ENCODE measurements around the gene RRP1B. TPM values are rescaled to one million over a fixed set of nuclear protein-coding genes. Genes with fewer than 3 reads are reported as not detected.

Gene RRP1B
- total RNA-seq, 1 donor from 2014 or later: 34.0 TPM

GRCh38 chr21:43622796-43623195 lies 36.6 kb upstream of the RRP1B start:
- Histone ChIP-seq H3K4me3 (ENCODE audit: insufficient read depth, low read depth, low read length) (no peak overlapping the region), H4K20me1 (ENCODE audit: insufficient read depth, low read length) (no peaks in the 10 kb centered on the region), H2AFZ (ENCODE audit: low read depth, low read length) (no peak overlapping the region), H3K27ac (ENCODE audit: low read depth, low read length) (no peak overlapping the region), H3K4me2 (ENCODE audit: low read length) (no peak overlapping the region), H3K9me3 (ENCODE audit: insufficient read depth, low read depth, low read length) (no peaks in the 10 kb centered on the region), H3K4me1 (ENCODE audit: insufficient read depth, low read length) (no peaks in the 10 kb centered on the region), H3K27me3 (ENCODE audit: insufficient read depth, low read length) (no peaks in the 10 kb centered on the region), H3K79me2 (ENCODE audit: insufficient read depth, low read length) (no peaks in the 10 kb centered on the region), H3K36me3 (ENCODE audit: insufficient read depth, low read length) (no peaks in the 10 kb centered on the region), H3K9ac (ENCODE audit: low read length) (no peak overlapping the region)
- Mint-ChIP-seq H3K27ac (ENCODE audit: unreplicated experiment) (no peak overlapping the region), H3K9me3 (ENCODE audit: unreplicated experiment) (peaks cover 22% of the 10 kb centered on the region), H3K27me3 (ENCODE audit: low read depth, unreplicated experiment) (no peaks in the 10 kb centered on the region), H3K36me3 (ENCODE audit: low read depth, unreplicated experiment) (peaks cover 15% of the 10 kb centered on the region), H3K4me1 (ENCODE audit: low read depth, unreplicated experiment) (no peaks in the 10 kb centered on the region), H3K4me3 (ENCODE audit: unreplicated experiment) (no peak overlapping the region)
- FAIRE-seq (no peak), DNase-seq (ENCODE audit: low read depth) (no peak)
- TF ChIP-seq, protein P1, sequence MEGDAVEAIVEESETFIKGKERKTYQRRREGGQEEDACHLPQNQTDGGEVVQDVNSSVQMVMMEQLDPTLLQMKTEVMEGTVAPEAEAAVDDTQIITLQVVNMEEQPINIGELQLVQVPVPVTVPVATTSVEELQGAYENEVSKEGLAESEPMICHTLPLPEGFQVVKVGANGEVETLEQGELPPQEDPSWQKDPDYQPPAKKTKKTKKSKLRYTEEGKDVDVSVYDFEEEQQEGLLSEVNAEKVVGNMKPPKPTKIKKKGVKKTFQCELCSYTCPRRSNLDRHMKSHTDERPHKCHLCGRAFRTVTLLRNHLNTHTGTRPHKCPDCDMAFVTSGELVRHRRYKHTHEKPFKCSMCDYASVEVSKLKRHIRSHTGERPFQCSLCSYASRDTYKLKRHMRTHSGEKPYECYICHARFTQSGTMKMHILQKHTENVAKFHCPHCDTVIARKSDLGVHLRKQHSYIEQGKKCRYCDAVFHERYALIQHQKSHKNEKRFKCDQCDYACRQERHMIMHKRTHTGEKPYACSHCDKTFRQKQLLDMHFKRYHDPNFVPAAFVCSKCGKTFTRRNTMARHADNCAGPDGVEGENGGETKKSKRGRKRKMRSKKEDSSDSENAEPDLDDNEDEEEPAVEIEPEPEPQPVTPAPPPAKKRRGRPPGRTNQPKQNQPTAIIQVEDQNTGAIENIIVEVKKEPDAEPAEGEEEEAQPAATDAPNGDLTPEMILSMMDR (IDR thresholded peaks at IDR 0.05; ENCODE audit: insufficient read depth, low read depth, low read length): no peak

GRCh38 chr21:43623588-43623987 lies 35.8 kb upstream of the RRP1B start:
- no peaks in the 10 kb centered on the region for H3K27me3 Mint-ChIP-seq (ENCODE audit: low read depth, unreplicated experiment)
- H3K27me3 ChIP-seq (ENCODE audit: insufficient read depth, low read length): no peaks in the 10 kb centered on the region
- H3K36me3 ChIP-seq (ENCODE audit: insufficient read depth, low read length): no peaks in the 10 kb centered on the region
- peaks cover 27% of the 10 kb centered on the region for H3K9me3 Mint-ChIP-seq (ENCODE audit: unreplicated experiment)
- no peaks in the 10 kb centered on the region for H3K4me1 Mint-ChIP-seq (ENCODE audit: low read depth, unreplicated experiment)
- DNase-seq (ENCODE audit: low read depth): no peak
- no peak overlapping the region for H3K4me3 ChIP-seq (ENCODE audit: insufficient read depth, low read depth, low read length)
- no peaks in the 10 kb centered on the region for H3K9me3 ChIP-seq (ENCODE audit: insufficient read depth, low read depth, low read length)
- H3K4me2 ChIP-seq (ENCODE audit: low read length): no peak overlapping the region
- no peaks in the 10 kb centered on the region for H3K4me1 ChIP-seq (ENCODE audit: insufficient read depth, low read length)
- H3K79me2 ChIP-seq (ENCODE audit: insufficient read depth, low read length): no peaks in the 10 kb centered on the region
- H3K27ac Mint-ChIP-seq (ENCODE audit: unreplicated experiment): no peak overlapping the region
- FAIRE-seq: no peak
- H4K20me1 ChIP-seq (ENCODE audit: insufficient read depth, low read length): no peaks in the 10 kb centered on the region
- H3K36me3 Mint-ChIP-seq (ENCODE audit: low read depth, unreplicated experiment): peaks cover 22% of the 10 kb centered on the region
- no peak overlapping the region for H3K4me3 Mint-ChIP-seq (ENCODE audit: unreplicated experiment)
- no peak overlapping the region for H3K27ac ChIP-seq (ENCODE audit: low read depth, low read length)
- H2AFZ ChIP-seq (ENCODE audit: low read depth, low read length): no peak overlapping the region
- no peak overlapping the region for H3K9ac ChIP-seq (ENCODE audit: low read length)
- TF ChIP-seq EZH2 (IDR thresholded peaks at IDR 0.05; ENCODE audit: insufficient read depth, low read length): no peak
- TF ChIP-seq, protein P1 (IDR thresholded peaks at IDR 0.05; ENCODE audit: insufficient read depth, low read depth, low read length): no peak

DNA sequence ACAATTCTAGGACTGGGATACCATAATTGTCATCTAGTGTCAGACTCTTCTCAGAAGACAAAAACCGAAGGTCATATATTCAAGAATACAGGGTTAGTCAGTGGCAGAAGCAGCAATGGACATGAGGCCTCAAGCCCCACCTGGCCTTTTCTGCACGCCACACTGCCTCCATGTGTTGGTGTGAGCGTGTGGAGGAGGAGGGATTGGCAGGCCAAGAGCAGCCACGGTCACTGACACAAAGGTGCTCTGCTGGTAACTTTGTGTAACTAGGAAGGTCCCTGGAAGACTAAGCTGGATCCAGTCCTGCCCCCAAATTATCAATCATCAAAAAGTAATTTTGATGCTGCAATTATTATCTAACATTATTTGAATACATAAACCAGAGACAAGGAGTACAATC lies 35.0 kb upstream of the RRP1B start:
- Histone ChIP-seq H3K79me2 (ENCODE audit: insufficient read depth, low read length) (no peaks in the 10 kb centered on the region), H3K9ac (ENCODE audit: low read length) (no peak overlapping the region), H3K9me3 (ENCODE audit: insufficient read depth, low read depth, low read length) (no peaks in the 10 kb centered on the region), H3K27me3 (ENCODE audit: insufficient read depth, low read length) (no peaks in the 10 kb centered on the region), H3K4me2 (ENCODE audit: low read length) (no peak overlapping the region), H4K20me1 (ENCODE audit: insufficient read depth, low read length) (no peaks in the 10 kb centered on the region), H2AFZ (ENCODE audit: low read depth, low read length) (no peak overlapping the region), H3K27ac (ENCODE audit: low read depth, low read length) (no peak overlapping the region), H3K36me3 (ENCODE audit: insufficient read depth, low read length) (no peaks in the 10 kb centered on the region), H3K4me3 (ENCODE audit: insufficient read depth, low read depth, low read length) (no peak overlapping the region), H3K4me1 (ENCODE audit: insufficient read depth, low read length) (no peaks in the 10 kb centered on the region)
- H3K4me3 Mint-ChIP-seq (ENCODE audit: unreplicated experiment): no peak overlapping the region
- H3K4me1 Mint-ChIP-seq (ENCODE audit: low read depth, unreplicated experiment): no peaks in the 10 kb centered on the region
- H3K36me3 Mint-ChIP-seq (ENCODE audit: low read depth, unreplicated experiment): peaks cover 24% of the 10 kb centered on the region
- TF ChIP-seq EZH2 (IDR thresholded peaks at IDR 0.05; ENCODE audit: insufficient read depth, low read length): no peak
- FAIRE-seq (no peak), DNase-seq (ENCODE audit: low read depth) (no peak)
- H3K27ac Mint-ChIP-seq (ENCODE audit: unreplicated experiment): no peak overlapping the region
- no peaks in the 10 kb centered on the region for H3K27me3 Mint-ChIP-seq (ENCODE audit: low read depth, unreplicated experiment)
- peaks cover 31% of the 10 kb centered on the region for H3K9me3 Mint-ChIP-seq (ENCODE audit: unreplicated experiment)
